Measurements from ENCODE around the gene COL27A1.

COL27A1 gene

DNA sequence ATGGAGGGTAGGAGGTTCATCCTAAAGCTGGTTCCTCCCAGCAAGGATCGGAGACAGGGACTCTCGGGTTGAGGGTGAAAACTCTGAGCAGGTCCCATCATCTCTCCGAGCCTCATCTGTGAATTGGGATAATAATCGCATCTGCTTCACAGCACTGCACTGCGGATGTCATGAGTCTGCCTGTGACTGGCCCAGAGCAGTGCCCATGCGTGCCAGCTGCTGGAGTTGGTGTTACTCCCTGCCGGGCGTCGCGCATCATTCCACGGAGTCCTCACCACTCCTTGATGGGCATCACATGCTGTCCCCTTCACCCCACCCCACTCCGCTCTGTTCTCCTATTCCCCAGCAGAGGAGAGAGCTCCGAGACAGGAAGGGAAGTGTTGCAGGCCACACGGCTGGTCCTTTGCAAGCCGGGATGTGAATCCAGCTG, 132.4 kb downstream of the COL27A1 start:
- no peak for DNase-seq (ENCODE audit: low read depth)

DNA sequence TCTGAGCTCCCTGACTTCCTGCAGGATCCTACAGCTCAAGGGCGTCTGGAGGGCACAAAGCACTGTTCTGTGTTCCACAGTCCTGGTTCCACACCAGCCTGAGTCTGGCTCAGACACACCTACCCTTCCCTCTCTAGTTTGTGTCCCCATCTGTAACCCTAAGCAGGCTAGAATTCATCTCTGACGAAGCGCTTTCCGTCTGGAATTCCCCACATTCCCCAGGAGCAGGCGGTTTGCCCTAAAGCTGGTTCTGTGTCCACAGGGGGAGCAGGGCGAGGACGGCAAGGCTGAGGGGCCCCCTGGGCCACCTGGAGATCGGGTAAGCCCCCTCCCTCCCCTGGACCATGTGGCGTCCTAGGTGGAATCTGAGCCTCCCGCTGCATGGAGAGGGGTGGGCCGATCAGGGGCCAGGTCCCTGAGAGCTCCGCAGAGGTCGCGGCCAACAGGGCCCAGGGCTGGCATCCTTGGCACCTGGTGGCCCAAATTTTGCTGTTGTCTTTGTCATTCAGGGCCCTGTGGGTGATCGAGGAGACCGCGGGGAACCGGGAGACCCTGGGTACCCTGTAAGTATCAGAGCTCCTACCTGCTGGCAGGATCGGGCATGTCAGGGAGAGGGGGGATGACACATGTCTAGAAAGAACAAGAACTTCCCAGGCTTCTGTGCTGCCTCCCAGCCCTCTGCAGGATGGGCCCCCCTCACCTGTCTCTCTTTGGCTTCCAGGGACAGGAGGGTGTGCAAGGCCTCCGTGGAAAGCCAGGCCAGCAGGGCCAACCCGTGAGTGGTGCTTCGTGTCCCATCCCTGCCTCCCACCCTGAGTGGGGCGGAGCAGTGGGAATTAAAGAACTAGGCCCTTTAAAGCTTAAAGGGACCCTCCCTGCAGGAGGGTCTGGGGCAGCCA, 133.1 kb downstream of the COL27A1 start:
- peak; percentile 90 for DNase-seq (ENCODE audit: low read depth)

DNA sequence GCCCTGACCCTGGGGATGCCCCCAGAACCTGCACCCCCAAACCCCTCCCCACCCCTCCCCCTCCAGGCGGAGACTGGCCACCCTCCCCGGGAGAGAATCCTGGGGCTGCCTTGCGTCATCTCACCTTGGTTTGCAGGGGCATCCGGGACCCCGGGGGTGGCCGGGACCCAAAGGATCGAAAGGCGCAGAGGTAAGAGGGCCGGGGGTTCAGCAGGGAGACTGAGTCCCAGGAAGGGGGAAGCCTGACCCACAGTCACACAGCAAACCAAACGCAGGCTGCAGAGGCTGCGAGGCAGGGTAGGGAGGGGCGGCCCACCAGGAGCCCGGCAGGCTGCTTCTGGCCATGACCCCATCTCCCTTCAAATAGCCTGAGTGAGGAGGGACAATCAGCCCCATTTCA, 133.8 kb downstream of the COL27A1 start:
- no peak for DNase-seq (ENCODE audit: low read depth)

DNA sequence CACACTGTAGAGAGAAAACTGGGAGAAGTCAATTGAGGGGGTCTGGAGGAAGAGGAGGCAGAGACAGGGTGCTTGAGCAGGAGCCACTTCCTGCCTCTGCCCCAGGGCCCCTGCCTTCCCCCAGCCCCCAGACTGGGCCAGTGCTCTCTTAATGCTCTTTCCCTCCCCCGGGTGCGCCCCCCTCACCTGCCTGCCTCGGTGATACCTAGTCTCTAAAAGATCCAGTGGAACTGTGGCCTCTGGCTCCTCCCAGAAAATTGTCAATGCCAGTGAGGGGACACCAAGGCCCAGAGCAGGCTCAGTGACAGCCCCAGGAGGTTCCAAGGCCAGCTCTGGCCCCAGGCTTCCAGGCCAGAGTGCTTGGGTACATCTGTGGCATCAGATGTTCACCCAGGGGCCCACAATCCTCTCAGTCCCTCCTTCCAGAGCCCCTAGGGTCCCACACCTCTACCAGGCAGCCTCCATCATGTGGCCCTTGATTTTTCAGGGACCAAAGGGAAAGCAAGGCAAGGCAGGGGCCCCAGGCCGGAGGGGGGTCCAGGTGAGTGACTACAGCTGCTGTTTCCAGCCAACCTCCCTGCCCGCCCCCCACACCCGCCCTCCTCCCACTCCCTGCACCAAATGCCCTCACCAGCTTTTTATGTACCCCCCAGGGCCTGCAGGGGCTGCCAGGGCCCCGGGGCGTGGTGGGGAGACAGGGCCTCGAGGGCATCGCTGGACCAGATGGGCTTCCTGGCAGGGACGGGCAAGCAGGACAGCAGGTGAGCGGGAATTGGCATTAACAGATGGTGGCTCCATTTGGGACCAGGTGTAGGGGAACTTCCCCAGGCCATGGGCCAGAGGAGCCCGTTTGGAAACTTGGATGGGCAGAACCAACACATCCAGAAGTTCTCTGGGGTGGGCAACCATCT, 134.5 kb downstream of the COL27A1 start:
- no peak for DNase-seq (ENCODE audit: low read depth)

DNA sequence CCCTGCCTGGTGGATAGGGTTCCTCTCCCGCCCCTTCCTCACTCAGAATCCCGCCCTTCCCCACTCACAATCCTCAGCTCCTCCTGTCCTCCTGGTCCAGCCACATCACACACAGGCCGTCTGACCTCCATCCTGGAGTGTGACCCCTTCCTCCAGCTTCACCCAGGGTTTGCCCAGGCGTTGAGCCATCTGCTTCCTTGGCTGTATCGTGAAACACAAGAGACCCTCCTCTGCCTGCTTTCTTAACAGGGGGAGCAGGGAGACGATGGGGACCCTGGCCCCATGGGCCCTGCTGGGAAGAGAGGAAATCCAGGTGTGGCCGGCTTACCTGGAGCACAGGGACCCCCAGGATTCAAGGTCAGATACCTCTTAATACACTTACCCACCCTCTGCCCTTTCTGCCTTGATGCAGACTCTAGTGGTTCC, 135.2 kb downstream of the COL27A1 start:
- no peak for DNase-seq (ENCODE audit: low read depth)

DNA sequence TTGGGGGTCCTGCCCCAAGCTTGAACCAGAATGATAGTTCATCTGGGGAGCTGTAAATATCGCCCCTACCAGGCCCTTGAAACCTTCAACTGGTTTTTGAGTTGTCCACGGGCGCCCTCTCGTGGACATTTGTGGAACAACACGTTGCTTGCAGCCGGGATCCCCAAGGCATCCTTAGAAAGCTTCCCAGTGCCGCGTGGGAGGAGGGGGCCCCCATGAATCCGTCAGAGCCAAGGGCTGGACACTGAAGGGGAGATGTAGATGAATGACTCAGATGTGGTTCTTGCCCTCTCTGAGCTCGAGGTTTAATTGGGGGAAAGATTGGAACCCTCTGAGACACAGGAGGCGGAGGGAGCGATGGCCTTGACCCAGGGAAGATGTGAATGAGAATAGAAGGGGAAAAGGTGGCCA, 135.7 kb downstream of the COL27A1 start:
- DNase-seq (ENCODE audit: low read depth), result peak; percentile 74

DNA sequence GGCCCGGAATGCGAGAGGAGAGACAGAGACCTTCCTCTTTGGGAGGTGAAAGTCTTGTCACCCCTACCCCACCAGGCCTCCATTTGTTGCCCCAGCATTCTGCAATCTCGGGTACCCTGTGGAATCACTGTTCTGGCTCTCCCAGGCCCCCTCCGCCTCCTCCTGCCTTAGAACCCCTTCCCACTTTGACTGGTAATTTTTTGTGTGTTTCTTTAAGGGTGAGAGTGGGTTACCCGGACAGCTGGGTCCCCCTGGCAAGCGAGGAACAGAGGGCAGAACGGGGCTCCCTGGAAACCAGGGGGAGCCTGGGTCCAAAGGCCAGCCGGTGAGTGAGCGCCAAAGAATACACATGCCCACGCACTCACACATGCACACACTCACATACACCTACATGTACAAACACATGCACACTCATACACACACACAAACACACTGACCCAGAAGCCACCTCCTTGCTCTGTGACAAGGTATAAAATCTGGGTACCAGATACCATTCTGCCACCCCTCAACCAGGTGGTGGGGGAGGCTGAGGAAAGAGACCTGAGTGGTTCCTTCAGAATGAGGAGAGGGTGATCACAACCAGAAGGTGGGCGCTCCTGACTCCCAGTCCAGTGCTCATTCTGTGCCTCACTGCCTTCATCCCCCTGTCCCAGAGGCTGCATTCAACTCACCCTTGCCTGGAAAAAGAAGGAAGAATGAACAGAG, 136.7 kb downstream of the COL27A1 start:
- no peak for DNase-seq (ENCODE audit: low read depth)

DNA sequence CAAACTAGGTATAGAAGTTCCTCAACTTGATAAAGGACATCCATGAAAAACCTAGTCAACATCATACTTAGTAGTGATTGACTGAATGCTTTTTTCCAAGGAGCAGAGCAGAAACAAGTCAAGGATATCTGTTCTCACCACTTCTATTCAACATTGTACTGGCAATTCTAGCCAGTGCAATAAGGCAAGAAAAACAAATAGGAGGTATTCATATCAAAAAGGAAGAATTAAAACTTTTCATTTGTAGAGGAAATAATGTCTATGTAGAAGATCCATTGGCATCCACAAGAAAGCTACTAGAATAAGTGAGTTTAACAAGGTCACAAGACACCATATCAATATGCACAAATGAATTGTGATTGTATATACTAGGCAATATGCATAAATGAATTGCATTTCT, 139.3 kb downstream of the COL27A1 start:
- DNase-seq (ENCODE audit: low read depth), result no peak

DNA sequence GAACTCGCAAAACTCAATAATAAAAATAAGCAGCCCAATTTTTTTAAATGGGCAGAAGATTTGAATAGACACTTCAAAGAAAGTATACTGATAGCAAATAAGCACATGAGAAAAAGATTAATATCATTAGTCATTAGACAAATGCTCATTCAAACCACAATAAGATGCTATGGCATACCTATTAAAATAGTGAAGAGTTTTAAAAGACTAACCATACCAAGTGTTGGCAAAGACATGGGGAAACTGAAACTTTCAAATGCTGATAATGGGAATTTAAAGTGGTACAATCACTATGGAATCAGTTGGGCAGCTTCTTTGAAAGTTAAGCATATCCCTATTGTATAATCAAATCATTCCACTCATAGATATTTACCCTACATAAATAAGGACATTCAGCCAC, 141.0 kb downstream of the COL27A1 start:
- no peak for DNase-seq (ENCODE audit: low read depth)

DNA sequence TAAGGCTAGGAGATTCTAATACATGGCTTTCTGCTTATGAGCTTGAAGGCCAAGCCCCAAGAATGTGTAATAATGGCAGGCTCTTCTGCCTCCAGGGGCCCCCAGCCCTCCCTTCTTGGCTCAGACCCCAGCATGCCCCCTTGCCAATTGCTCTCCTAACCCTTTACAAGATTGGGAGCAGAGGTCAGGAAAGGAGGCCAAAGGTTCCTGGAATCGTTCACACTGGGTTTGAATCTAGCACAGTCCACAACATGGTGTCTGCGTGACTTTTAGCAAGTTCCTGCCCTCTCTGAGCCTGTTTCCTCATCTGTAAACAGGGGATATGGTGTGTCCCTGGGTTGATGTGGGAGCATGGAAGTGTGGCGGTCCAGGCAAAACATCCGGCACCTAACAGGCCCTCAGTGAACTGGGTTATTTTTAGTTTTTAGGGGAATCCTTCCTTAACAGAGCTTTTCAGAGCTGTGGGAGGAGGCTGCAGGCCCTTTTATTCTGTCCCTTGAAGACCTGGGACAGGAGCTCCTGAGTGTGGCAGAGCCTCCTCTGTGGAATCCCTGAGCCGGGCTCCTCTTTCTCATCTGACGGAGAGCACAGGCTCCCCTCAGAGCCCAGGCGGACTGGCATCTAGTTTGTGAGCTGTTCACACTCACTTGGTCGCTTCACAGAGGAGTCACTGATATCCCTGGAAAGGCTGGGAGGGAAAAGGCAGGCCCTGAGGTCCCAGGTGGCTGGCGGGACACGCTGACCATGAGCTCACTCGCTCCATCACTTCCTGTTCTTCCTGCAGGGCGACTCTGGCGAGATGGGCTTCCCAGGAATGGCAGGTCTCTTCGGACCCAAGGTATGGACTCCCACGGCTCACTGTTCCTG, 144.2 kb downstream of the COL27A1 start:
- no peak for DNase-seq (ENCODE audit: low read depth)

DNA sequence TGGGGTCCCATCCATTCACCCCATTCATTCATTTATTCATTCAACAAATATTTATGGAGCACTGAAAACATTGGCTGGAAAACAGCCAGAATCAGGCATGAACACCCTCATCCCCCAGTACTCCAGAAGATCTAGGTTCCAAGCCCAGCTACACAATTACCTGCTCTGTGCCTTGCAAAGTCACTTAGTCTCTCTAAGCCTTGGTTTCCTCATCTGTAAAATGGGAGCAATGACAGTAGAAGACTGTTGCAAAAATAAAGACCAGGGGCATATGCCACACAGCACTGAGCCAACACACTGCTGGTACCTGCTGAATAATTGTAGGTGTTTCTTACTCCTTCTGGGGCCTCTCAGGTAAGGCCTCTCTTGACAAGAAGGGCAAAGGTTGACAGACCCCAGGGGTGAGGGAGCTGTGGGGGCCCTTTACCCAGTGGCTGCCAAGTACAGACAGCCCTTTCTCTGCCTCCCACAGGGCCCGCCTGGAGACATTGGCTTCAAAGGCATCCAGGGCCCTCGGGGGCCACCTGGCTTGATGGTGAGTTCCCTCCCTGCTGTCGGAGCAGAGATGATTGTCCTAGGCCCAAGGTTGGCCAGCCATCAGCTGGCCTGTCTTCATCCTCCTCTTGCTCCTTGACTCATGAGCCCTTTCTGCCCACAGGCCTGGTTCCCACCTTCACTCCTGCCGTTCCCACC, 145.0 kb downstream of the COL27A1 start:
- no peak for DNase-seq (ENCODE audit: low read depth)

DNA sequence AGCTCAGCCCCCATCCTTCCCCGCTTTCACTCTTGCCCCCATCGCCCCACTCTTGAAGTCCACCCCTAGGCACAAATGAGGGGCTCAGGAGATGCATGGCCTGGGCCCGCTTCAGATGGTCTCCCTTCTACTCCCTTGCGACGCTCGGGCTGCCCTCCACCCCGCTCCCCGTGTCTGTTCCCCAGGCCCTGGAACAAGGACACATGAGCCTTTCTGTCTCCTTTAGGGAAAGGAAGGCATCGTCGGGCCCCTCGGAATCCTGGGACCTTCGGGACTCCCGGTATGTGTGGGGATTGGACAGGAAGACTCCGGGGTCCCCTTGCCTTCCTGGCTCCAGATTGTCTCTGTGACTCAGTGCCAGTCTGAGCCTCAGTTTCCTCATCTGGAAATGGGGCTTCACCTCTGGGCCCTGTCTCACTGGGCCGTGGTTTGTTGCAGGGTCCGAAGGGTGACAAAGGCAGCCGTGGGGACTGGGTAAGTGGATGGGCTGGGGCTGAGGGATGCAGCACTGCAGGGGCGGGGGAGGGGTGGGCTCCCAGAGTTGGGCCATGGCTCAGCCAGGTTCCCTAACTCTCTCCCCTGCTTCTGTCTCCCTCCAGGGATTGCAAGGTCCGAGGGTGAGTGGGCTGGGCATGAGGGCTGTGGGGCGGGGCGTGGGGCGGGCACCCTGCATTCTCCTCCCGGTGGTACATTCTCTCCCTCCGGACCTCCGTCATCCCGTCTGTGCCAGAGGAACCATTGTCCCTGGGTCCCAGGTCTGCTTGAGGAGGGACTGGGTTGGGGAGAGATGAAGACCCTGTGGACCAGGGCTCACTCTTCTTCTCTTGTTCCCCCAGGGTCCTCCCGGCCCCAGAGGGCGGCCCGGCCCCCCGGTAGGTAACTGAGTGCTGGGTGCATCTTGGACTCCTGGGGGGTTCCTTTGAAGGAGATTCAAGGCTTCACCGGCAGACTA, 145.8 kb downstream of the COL27A1 start:
- no peak for DNase-seq (ENCODE audit: low read depth)

DNA sequence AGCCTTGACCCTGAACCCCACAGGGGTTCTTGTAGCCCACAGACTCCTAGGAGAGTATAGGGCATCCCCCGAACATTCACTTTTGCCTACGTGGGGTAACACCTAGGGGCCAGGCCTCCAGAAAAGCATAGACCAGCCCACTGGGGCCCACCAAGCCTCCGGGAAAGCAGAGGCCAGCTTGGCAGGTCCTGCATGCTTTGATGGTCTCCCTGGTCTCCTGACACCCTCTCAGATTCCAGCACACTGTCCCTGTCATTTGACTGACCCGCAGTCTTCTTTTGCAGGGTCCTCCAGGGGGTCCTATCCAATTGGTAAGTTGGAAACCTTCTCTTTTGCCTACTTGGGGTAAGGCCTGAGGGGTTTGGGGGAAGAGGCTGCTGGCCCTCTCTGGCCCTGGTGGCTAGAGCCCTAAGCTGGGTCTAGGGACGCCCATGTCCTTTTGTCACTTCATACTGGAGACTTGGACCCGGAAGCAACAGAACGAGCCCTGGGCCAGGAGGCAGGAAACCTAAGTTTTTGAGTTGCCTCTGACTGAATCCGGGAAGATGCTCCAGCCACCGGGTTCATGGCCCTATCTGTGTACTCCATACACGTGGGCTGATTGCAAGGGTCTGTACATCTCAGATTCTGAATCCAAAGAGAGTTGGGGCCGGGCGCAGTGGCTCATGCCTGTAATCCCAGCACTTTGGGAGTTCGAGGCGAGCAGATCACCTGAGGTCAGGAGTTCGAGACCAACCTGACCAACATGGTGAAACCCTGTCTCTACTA, 146.6 kb downstream of the COL27A1 start:
- no peak for DNase-seq (ENCODE audit: low read depth)

DNA sequence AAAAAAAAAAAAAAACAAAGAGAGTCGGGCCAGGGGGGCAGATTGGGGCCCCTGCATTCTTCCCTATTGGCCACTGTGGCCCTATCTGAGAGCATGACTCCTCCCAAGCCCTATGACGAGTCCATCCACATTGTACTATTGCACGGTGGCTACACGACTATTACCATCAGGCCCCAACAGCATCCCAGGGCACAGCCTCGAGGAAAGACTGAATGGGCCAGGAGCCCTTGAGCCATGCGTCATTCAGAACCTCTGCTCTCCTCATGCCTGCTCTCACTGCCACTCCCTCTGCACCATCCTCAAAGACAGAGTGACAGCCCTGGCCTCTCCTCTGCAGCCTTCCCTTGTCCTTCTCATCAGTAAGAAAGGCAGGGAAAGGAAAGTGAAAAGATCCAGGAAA, 147.4 kb downstream of the COL27A1 start:
- no peak for DNase-seq (ENCODE audit: low read depth)

DNA sequence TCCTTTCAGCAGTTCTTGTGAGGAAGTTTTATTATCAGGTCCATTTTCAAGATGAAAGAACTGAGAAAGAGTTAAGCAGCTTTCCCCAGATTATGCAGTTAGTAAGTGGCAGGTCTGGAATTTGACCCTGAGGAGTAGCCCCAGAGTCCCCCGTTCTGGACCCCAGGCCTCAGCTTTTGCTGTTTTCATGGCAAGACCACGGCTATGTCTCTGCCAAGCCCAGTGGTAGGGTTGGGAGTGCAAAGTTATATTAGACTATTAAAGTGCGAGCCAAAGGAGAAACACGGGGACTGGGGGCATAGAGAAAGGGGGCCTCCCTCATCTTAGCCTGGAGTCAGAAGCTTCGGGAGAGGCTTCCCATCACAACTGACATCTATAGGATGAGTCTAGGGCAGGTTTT, 148.2 kb downstream of the COL27A1 start:
- no peak for DNase-seq (ENCODE audit: low read depth)

DNA sequence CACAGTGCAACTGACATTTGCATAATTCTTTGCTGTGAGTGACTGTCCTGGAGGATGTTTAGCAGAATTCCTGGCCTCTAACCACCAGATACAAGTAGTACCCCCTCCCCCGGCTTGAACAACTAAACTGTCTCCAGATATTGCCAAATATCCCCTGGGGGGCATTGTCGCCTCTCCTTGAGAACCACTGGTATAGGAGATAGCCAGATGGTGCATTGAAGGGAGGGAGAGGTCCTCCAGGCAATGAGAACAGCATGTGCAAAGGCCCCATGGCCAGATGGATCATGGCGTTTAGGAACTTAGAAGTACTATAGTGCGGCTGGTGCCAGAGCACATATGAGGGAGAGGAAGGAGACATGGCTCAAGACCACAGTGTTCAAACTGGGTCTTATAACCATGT, 148.6 kb downstream of the COL27A1 start:
- peak; percentile 28 for DNase-seq (ENCODE audit: low read depth)

DNA sequence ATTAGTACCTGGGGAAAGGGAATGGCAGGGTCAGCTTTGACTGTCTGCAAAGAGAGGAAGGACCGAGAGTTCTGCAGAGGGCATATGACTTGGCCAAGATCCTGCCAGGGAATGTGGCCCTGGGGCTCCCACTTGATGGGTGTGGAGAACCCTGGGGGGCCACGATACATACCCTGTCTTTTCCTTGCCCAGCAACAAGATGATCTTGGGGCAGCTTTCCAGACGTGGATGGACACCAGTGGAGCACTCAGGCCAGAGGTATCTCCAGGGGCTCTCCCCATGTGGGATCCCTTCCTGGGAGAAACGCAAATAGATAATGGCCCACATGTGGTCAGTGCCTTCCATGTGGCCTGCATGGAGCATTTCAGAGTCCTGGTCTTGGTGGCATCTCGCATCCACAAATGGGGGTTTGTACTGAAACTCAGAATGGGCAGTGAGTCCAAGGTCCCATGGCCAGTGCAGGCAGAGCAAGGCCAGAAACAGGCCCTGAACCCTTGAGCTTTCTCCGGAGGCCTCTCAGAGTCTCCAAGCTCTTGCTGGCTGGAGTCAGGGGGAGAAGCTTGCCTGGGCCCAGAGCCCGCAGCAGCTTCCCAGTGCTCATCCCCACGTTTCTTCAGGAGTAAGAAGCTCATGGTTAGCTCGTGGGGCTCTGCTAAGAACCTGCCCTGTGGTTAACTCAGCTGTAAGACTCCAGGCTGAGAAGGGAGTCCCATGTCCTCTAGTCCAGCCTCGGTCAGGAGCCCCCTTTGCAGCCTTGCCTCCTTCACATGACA, 149.3 kb downstream of the COL27A1 start:
- DNase-seq (ENCODE audit: low read depth), result no peak

DNA sequence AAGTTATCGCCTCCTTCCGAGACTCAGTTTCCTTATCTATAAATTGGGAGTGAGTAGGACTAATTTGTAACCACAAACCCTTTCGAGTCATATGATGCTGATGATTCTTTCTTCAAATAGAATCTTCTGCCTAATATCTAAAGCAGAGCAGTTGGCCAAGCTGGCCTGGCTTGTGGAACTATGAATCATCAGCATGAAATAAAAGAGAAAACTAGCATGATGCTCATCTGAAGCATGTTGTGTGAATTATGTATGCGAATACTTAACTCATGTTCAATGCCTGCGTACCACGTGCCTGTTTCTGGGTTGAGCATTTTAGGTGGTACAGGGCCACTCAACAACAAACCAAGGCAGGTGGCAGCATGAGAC, 152.5 kb downstream of the COL27A1 start:
- DNase-seq (ENCODE audit: low read depth), result peak; percentile 23
